Activated B cell treated with CpG ODN at 0.5 μM for 24 hours (primary cell): ENCODE data around the gene GUK1. TPM values are rescaled to one million over a fixed set of nuclear protein-coding genes. Genes with fewer than 3 reads are reported as not detected.

ENCODE experiments used
- ATAC-seq: fragments of 200-7000 bp; cut with Tn5 transposase; one replicate; pipeline ENCODE4 v1.10.0; 2021; ENCODE audit warnings: low read depth, mild to moderate bottlenecking, moderate library complexity
- CTCF ChIA-PET: fragments of 350-600 bp; sonication (Branson Sonifier 250); formaldehyde crosslinking; loops from one replicate; lab custom pipeline; 2021; ENCODE audit warnings: antibody characterized with exemption; lab: Charles Lee
- POLR2A ChIA-PET: fragments of 350-600 bp; sonication (Branson Sonifier 250); formaldehyde crosslinking; loops from one replicate; lab custom pipeline; 2021; ENCODE audit warnings: antibody characterized with exemption; lab: Charles Lee
- DNase-seq: peaks from one replicate; pipeline ENCODE4 v3.0.0; 2022
- H3K27ac Mint-ChIP-seq: one replicate; pipeline ENCODE4 v1.8.0; 2020; ENCODE audit warnings: mixed read lengths
- H3K27me3 Mint-ChIP-seq: one replicate; pipeline ENCODE4 v1.8.0; 2021; ENCODE audit warnings: mixed read lengths
- H3K36me3 Mint-ChIP-seq: one replicate; pipeline ENCODE4 v1.8.0; 2021; ENCODE audit warnings: low read depth, mixed read lengths
- H3K4me1 Mint-ChIP-seq: one replicate; pipeline ENCODE4 v1.8.0; 2021; ENCODE audit warnings: mixed read lengths
- H3K4me3 Mint-ChIP-seq: one replicate; pipeline ENCODE4 v1.8.0; 2020; ENCODE audit warnings: mild to moderate bottlenecking, mixed read lengths
- H3K9me3 Mint-ChIP-seq: one replicate; pipeline ENCODE4 v1.8.0; 2020; ENCODE audit warnings: mixed read lengths
- intact Hi-C: fragments of 100-400 bp; cut with micrococcal nuclease; formaldehyde crosslinking; loops from one replicate; pipeline ENCODE4 v1.15.1; 2024
- total RNA-seq: library from RNA; stranded (reverse); gene quantifications from 2 replicates; pipeline ENCODE4 v1.2.3, GENCODE V29; 2022
- TF ChIP-seq, protein P1 (sequence below): fragments of 200-600 bp; IDR thresholded peaks from one replicate; pipeline ENCODE4 v1.8.0; 2022; ENCODE audit warnings: antibody characterized with exemption, mild to moderate bottlenecking

Gene GUK1
- total RNA-seq, 1 donor from 2014 or later: 104 TPM

DNA sequence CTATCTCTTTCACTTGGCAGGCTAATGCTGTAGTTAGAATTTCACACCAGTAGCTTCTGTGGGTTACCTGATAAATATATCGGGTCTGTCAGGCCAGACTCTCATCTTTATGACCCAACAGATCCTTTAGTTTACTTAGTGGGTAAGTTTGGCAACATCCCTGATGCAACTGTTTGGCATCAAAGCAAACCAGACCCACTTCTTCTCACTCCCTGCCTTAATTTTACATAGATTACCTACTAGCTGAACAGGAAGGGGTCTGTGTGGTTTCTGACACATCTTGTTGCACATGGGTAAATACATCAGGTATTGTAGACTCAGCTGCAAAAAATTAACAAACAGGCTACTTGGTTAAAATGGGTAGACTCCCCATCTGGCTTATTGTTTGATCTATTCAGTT is 3.2 kb upstream of the GUK1 start:
- Mint-ChIP-seq H3K36me3 (peaks cover 5% of the 10 kb centered on the region), H3K27ac (peak overlapping the region; percentile 99), H3K4me3 (no peak overlapping the region), H3K4me1 (peaks cover 46% of the 10 kb centered on the region), H3K27me3 (no peaks in the 10 kb centered on the region), H3K9me3 (no peaks in the 10 kb centered on the region)
- TF ChIP-seq, protein P1, sequence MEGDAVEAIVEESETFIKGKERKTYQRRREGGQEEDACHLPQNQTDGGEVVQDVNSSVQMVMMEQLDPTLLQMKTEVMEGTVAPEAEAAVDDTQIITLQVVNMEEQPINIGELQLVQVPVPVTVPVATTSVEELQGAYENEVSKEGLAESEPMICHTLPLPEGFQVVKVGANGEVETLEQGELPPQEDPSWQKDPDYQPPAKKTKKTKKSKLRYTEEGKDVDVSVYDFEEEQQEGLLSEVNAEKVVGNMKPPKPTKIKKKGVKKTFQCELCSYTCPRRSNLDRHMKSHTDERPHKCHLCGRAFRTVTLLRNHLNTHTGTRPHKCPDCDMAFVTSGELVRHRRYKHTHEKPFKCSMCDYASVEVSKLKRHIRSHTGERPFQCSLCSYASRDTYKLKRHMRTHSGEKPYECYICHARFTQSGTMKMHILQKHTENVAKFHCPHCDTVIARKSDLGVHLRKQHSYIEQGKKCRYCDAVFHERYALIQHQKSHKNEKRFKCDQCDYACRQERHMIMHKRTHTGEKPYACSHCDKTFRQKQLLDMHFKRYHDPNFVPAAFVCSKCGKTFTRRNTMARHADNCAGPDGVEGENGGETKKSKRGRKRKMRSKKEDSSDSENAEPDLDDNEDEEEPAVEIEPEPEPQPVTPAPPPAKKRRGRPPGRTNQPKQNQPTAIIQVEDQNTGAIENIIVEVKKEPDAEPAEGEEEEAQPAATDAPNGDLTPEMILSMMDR: no peak
- POLR2A ChIA-PET: interaction anchor here (0.6 to 5.1 kb wide), 4 partner anchors 29 to 423 kb away, joined by 3 to 134 read pairs (median 4); partner anchors contain the start of gene IBA57
- intact Hi-C loops: no loop called here
- CTCF ChIA-PET: interaction anchor here (1.0 to 5.0 kb wide), 3 partner anchors 29 to 364 kb away, joined by 3 to 20 read pairs (median 7); partner anchors contain the start of gene IBA57
- DNase-seq (no peak), ATAC-seq (no peak)

DNA sequence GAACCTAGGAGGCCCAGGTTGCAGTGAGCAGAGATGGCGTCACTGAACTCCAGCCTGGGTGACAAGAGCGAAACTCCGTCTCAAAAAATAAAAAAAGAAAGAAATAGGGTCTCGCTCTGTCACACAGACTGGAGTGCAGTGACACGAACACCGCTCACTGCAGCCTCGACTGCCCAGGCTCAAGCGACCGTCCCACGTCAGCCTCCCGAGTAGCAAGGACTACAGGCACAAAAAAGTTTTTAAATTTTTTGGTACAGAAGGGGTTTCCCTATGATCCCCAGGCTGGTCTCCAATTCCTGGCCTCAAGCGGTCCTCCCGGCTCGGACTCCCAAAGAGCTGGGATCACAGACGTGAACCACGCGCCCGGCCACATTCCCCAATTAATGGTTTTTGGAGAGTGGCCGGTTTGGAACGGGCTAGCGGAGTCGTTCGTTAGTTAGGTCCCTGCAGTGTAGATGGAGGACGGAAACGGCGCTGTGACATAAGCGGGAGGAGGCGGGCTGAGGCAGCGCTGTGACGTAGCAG is 611 bp upstream of the GUK1 start:
- DNase-seq: no peak
- Mint-ChIP-seq H3K9me3 (no peaks in the 10 kb centered on the region), H3K4me1 (peaks cover 71% of the 10 kb centered on the region), H3K36me3 (peaks cover 5% of the 10 kb centered on the region), H3K27me3 (no peaks in the 10 kb centered on the region), H3K4me3 (peak overlapping the region; percentile 96), H3K27ac (peak overlapping the region; percentile 99)
- TF ChIP-seq, protein P1: no peak
- no peak for ATAC-seq
- intact Hi-C loops: loop anchor here (1.0 kb wide), 1 partner anchor 57 kb away; the partner anchor contains the start of gene ARF1
- CTCF ChIA-PET: interaction anchor here (5.0 kb wide), 1 partner anchor 26 kb away, joined by 20 read pairs; the partner anchor contains the start of gene IBA57
- POLR2A ChIA-PET: interaction anchor here (0.9 to 5.1 kb wide), 6 partner anchors 26 to 347 kb away, joined by 3 to 134 read pairs (median 8); partner anchors contain the start of genes ARF1, IBA57, MRPL55 and RNF187

DNA sequence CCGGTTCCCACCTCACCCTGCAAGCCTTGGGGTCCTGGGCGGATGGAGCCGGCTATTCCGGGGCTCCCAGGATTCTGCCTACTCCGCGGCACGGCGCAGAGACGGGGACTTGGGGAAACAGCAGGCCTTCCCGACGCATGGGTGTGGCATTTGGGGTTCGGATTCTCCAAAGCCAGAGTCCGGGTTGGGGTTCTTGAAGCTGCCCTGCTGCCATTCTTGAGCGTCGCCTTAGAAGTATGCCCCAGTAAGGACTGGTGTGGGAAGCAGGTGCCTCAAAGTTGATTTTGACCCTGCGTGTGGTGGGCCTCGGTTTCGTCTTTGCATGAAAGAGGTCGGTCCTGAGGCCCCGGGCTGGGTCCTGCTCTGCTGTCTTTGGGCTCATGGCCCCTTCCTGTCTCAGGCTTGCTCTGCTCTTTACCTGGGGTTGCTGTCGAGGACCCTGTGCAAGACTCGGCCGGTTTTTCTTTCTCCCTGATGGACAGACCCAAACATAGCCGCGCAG is 696 bp downstream of the GUK1 start:
- TF ChIP-seq, protein P1: no peak
- DNase-seq (peak; percentile 40), ATAC-seq (no peak)
- intact Hi-C loops: loop anchor here (1.0 to 2.0 kb wide), 9 partner anchors 25 to 353 kb away; partner anchors contain the start of genes C1orf35, IBA57, MRPL55 and RNF187
- ChIA-PET CTCF (interaction anchor here (1.4 kb wide), 1 partner anchor 25 kb away, joined by 12 read pairs; the partner anchor contains the start of gene IBA57), POLR2A (interaction anchor here (0.6 to 5.1 kb wide), 10 partner anchors 10 to 359 kb away, joined by 3 to 134 read pairs (median 4); partner anchors contain the start of genes ARF1, IBA57, MRPL55 and TRIM11)
- H3K4me1 Mint-ChIP-seq: peaks cover 71% of the 10 kb centered on the region
- H3K36me3 Mint-ChIP-seq: peaks cover 7% of the 10 kb centered on the region
- H3K27me3 Mint-ChIP-seq: no peaks in the 10 kb centered on the region
- no peaks in the 10 kb centered on the region for H3K9me3 Mint-ChIP-seq
- H3K27ac Mint-ChIP-seq: peak overlapping the region; percentile 99
- peak overlapping the region; percentile 96 for H3K4me3 Mint-ChIP-seq

DNA sequence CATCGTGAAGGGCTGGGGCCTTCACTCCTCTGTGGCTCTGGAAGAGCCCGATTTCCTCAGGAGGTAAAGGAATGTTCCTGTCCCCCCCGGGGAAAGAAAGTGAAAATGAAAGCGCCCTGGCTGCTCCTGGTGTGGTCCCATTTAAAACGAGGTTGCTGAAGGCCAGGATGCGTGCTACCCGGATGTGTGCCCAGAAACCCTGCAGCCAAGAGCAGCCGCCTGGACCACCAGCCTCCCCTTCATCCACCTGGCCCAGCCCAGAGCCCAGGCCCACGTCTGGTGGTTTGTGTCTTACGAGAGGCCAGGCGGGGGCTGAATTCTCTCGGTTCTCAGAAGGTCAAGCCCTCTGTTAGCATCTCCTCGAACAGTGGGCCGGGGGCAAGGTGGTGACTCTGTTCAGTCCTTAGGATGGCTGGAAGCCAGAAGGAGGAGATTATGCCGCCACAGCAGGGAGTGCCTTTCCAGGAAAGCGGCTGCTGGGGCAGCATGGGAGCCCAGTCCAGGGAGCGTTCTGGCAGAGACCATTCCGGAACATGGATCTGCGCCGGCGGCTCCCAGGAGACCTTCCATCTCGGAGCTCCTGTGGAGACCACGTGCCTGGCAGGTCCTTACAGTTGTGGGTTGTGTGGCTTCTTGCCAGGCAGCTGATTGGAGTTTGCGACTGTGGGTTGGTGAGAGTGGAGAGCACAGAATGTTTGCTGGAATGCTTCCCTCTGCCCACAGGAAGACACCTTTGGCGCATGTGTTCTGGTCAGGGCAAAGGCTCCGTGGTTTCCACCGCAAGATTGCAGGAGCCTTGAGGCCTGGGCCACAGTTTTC is 1.4 kb downstream of the GUK1 start:
- Mint-ChIP-seq H3K4me1 (peaks cover 69% of the 10 kb centered on the region), H3K27ac (peak overlapping the region; percentile 99), H3K27me3 (no peaks in the 10 kb centered on the region), H3K36me3 (peaks cover 13% of the 10 kb centered on the region), H3K9me3 (no peaks in the 10 kb centered on the region), H3K4me3 (peak overlapping the region; percentile 96)
- POLR2A ChIA-PET: interaction anchor here (1.5 to 5.1 kb wide), 3 partner anchors 24 to 72 kb away, joined by 4 to 134 read pairs (median 17); partner anchors contain the start of gene IBA57
- intact Hi-C loops: loop anchor here (2.0 kb wide), 2 partner anchors 33 to 265 kb away; partner anchors contain the start of gene TRIM11
- no peak for ATAC-seq
- CTCF ChIA-PET: interaction anchor here (1.4 kb wide), 1 partner anchor 24 kb away, joined by 12 read pairs; the partner anchor contains the start of gene IBA57
- TF ChIP-seq, protein P1: no peak
- DNase-seq: no peak
